K562 (cell line): ENCODE measurements around the gene MSANTD4. TPM values are rescaled to one million over a fixed set of nuclear protein-coding genes. Genes with fewer than 3 reads are reported as not detected.
"Not testable (repeated sequence)": the region's sequence is repeated elsewhere in the genome, so short reads cannot be mapped to it uniquely, and the experiment has no call there.

ENCODE experiments used
- ATAC-seq: fragments of 200-7000 bp; cut with Tn5 transposase; 3 replicates; pipeline ENCODE4 v1.9.1; 2020; ENCODE audit warnings: moderate library complexity
- BruUV-seq: library from RNA; stranded (reverse); fragments of 400-500 nt; replicated peaks from 2 replicates; lab custom pipeline; 2021; lab: Mats Ljungman, UMichigan
- CTCF ChIA-PET: fragments of 300-600 bp; formaldehyde crosslinking; extraction: SDS; loops from one replicate; lab custom pipeline; 2021; ENCODE audit warnings: low intra/inter-chr PET ratio; lab: Yijun Ruan, JAX
- POLR2A ChIA-PET: fragments of 300-600, 350-650 bp; sonication (Branson Sonifier 250); formaldehyde crosslinking; extraction: SDS; loops from one replicate; lab custom pipeline; 2021; ENCODE audit warnings: antibody characterized with exemption, inconsistent platforms; lab: Yijun Ruan, JAX
- DNase-seq, 4 experiments: peaks; one replicate each; pipeline versions ENCODE4 v3.0.0 to v3.0.0-alpha.2; 2011 to 2018; ENCODE audit warnings: low spot score in 3 of 4, mixed read lengths in 3 of 4; ENCODE audit errors: extremely low read depth in 1 of 4
- FAIRE-seq: peaks from 2 replicates; lab custom pipeline; 2011; peaks lifted over from hg19 to GRCh38; lab: Jason Lieb, UNC
- H2AFZ ChIP-seq: 2 replicates; pipeline ENCODE4 v1.6.0; 2011; ENCODE audit warnings: low read depth, low read length, control low read depth, inconsistent platforms
- H3K27ac ChIP-seq: fragments of 200-600 bp; 3 replicates; pipeline ENCODE4 v1.8.0; 2011; ENCODE audit warnings: low read depth, mild to moderate bottlenecking, control low read depth, inconsistent platforms, low read length, moderate library complexity, mixed read lengths; ENCODE audit errors: extremely low read depth
- H3K27me3 ChIP-seq, 2 experiments: fragments of 300-600 bp in 1 of 2; 2 replicates in 1 of 2; 3 replicates in 1 of 2; pipeline versions ENCODE4 v1.6.0 to v1.8.0; 2011; ENCODE audit warnings: inconsistent platforms in 2 of 2, low read length in 2 of 2, mild to moderate bottlenecking in 1 of 2, mixed read lengths in 1 of 2, moderate library complexity in 1 of 2; ENCODE audit not compliant: control insufficient read depth in 2 of 2, insufficient read depth in 2 of 2
- H3K36me3 ChIP-seq: fragments of 300-600 bp; 3 replicates; pipeline ENCODE4 v1.8.0; 2011; ENCODE audit warnings: mild to moderate bottlenecking, low read length, inconsistent platforms; ENCODE audit not compliant: control insufficient read depth, insufficient read depth
- H3K4me1 ChIP-seq, 2 experiments: fragments of 200-600 bp in 1 of 2; replicated peaks in 1 of 2; 2 replicates in 1 of 2; 3 replicates in 1 of 2; pipeline versions ENCODE4 v1.5.1 to v1.8.0; 2011; ENCODE audit warnings: inconsistent platforms in 2 of 2, low read length in 2 of 2, mild to moderate bottlenecking in 1 of 2, mixed read lengths in 1 of 2, moderate library complexity in 1 of 2; ENCODE audit not compliant: control insufficient read depth in 2 of 2, insufficient read depth in 2 of 2
- H3K4me2 ChIP-seq: 2 replicates; pipeline ENCODE4 v1.6.1; 2011; ENCODE audit warnings: low read length, control low read depth, inconsistent platforms, mixed read lengths; ENCODE audit not compliant: insufficient read depth
- H3K4me3 ChIP-seq: fragments of 200-600 bp; sonication (generic), shearing (Covaris generic); 2 replicates; pipeline ENCODE4 v1.5.1; 2016; ENCODE audit warnings: control low read depth, inconsistent platforms
- H3K79me2 ChIP-seq: fragments of 200-600 bp; 3 replicates; pipeline ENCODE4 v1.8.0; 2011; ENCODE audit warnings: low read length, inconsistent platforms; ENCODE audit not compliant: control insufficient read depth, insufficient read depth
- H3K9ac ChIP-seq, 2 experiments: 2 replicates each; pipeline versions ENCODE4 v1.6.0 to v1.6.1; 2011; ENCODE audit warnings: low read depth in 2 of 2, low read length in 2 of 2, control low read depth in 1 of 2, inconsistent platforms in 1 of 2, mild to moderate bottlenecking in 1 of 2, mixed read lengths in 1 of 2; ENCODE audit not compliant: insufficient read depth in 1 of 2
- H3K9me1 ChIP-seq: one replicate; pipeline ENCODE4 v1.6.0; 2011; ENCODE audit warnings: inconsistent platforms, mild to moderate bottlenecking, low read length, moderate library complexity; ENCODE audit not compliant: control insufficient read depth, insufficient read depth
- H3K9me3 ChIP-seq: replicated peaks from 2 replicates; pipeline ENCODE4 v1.5.1; 2011; ENCODE audit warnings: low read depth, low read length, inconsistent platforms; ENCODE audit not compliant: control insufficient read depth, insufficient read depth
- H4K20me1 ChIP-seq: replicated peaks from 2 replicates; pipeline ENCODE4 v1.6.1; 2011; ENCODE audit warnings: low read length, inconsistent platforms, mixed read lengths; ENCODE audit not compliant: control insufficient read depth, insufficient read depth
- BCOR ChIP-seq: fragments of 450-650 bp; IDR thresholded peaks from 2 replicates; pipeline ENCODE4 v1.6.1; 2016
- E2F3 ChIP-seq: fragments of 250-450 bp; sonication (Bioruptor Pico); IDR thresholded peaks from 2 replicates; pipeline ENCODE4 v1.4.0; 2020; ENCODE audit warnings: mild to moderate bottlenecking
- RNF2 ChIP-seq: sonication (generic); IDR thresholded peaks from 2 replicates; pipeline ENCODE4 v1.6.1; 2016
- SP1 ChIP-seq: sonication (generic); formaldehyde crosslinking; IDR thresholded peaks from 2 replicates; pipeline ENCODE4 v1.8.1; 2022; ENCODE audit warnings: mild to moderate bottlenecking, missing genetic modification reagents
- WGBS: fragments of 100-300 bp; shearing (Covaris generic); methylation state at CpG from one replicate; pipeline ENCODE4 v1.1.6; 2016; ENCODE audit warnings: low coverage, mixed read lengths; ENCODE audit not compliant: insufficient coverage; ENCODE audit errors: missing lambda C conversion rate; 5-methylcytosine and 5-hydroxymethylcytosine counted together
- in situ Hi-C: fragments of 300-500 bp; cut with MboI; formaldehyde crosslinking; loops from 4 replicates; pipeline ENCODE4 v1.15.0; 2018; ENCODE audit warnings: inconsistent platforms, mixed read lengths
- intact Hi-C: fragments of 100-400 bp; cut with micrococcal nuclease; formaldehyde crosslinking; loops from 2 replicates; pipeline ENCODE4 v1.14.2; 2022
- polyA plus RNA-seq, 8 experiments: library from polyadenylated mRNA; depleted of rRNA in 4 of 8; stranded (reverse) in 5 of 8; unstranded in 3 of 8; fragments of >200 nt; fragmentation: Nextera tagmentation in 2 of 8; fragmentation: Illumina TruSeq in 1 of 8; extraction: Ambion mirVana in 2 of 8; extraction: Trizol in 1 of 8; gene quantifications; 2 replicates each; pipeline versions ENCODE4 v1.2.1 to v1.2.3, GENCODE V29; 2011 to 2014; ENCODE audit warnings: inconsistent platforms in 1 of 8, missing spikeins in 1 of 8
- total RNA-seq, 7 experiments: library from RNA; depleted of rRNA in 6 of 7; stranded (reverse); fragments of >200 nt in 6 of 7; fragmentation: Illumina TruSeq in 2 of 7; extraction: Trizol in 2 of 7; gene quantifications; 2 replicates each; pipeline versions ENCODE4 v1.2.1 to v1.2.3, GENCODE V29; 2011 to 2021; ENCODE audit warnings: low replicate concordance in 1 of 7
- TF ChIP-seq, protein P1 (sequence below): fragments of 450-650 bp; IDR thresholded peaks from 2 replicates; pipeline ENCODE4 v1.6.1; 2016; ENCODE audit warnings: missing biosample characterization, missing genetic modification characterization
- TF ChIP-seq, protein P2 (sequence below), 3 experiments: IDR thresholded peaks in 2 of 3; conservative IDR thresholded peaks in 1 of 3; 2 replicates each; pipeline ENCODE4 v1.5.1; 2011 to 2012; ENCODE audit warnings: low read length in 3 of 3, mild to moderate bottlenecking in 3 of 3, control low read depth in 2 of 3, improper control_type of control experiment in 1 of 3, inconsistent platforms in 1 of 3, low read depth in 1 of 3, mixed read lengths in 1 of 3, moderate library complexity in 1 of 3; ENCODE audit not compliant: insufficient read depth in 2 of 3
- TF ChIP-seq, protein P3 (sequence below): fragments of 250-450 bp; sonication (Bioruptor Pico); IDR thresholded peaks from 2 replicates; pipeline ENCODE4 v1.5.0; 2021

The MSANTD4 gene
- total and polyA plus RNA-seq, 9 of the 15 experiments (the other 6 are each of a cell fraction or from before 2014, with no cell fraction given), result 5.0 to 16.4 (median 10.2) TPM

DNA sequence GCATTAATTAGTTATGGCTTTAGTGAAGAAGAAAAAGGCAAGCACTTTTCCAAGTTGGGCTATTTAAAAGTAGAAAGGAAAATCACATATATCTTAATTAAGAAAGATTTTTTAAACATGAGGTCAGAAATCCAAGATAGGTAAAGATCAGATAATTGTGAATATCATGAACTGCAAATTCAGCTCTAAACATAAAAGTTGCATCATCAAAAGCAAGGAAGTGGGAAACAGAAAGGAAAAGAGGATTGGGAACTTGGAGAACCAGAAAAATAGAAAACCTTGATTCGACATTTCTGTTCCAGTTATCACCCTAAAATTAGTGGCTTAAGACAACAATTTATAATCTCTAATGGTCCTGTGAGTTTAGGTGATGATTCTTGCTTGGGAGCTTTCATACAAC is 37.6 kb upstream of the MSANTD4 start (continued):
- TF ChIP-seq, protein P1, sequence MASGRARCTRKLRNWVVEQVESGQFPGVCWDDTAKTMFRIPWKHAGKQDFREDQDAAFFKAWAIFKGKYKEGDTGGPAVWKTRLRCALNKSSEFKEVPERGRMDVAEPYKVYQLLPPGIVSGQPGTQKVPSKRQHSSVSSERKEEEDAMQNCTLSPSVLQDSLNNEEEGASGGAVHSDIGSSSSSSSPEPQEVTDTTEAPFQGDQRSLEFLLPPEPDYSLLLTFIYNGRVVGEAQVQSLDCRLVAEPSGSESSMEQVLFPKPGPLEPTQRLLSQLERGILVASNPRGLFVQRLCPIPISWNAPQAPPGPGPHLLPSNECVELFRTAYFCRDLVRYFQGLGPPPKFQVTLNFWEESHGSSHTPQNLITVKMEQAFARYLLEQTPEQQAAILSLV (tag), result no peak
- no peak for TF ChIP-seq RNF2

DNA sequence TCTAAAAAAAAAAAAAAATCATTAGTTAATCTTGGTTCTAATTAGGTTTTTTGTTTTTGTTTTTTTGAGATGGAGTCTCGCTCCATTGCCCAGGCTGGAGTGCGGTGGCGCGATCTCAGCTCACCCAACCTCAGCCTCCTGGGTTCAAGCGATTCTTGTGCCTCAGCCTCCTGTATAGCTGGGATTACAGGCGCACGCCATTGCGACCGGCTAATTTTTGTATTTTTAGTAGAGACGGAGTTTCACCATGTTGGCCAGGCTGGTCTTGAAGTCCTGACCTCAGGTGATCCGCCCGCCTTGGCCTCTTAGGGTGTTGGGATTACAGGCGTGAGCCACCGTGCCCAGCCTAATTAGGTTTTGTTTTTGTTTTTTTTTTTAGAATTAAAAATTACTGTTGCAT is 36.3 kb upstream of the MSANTD4 start:
- CTCF ChIA-PET, H3K9me3 ChIP-seq, H2AFZ ChIP-seq, FAIRE-seq, H4K20me1 ChIP-seq, H3K9me1 ChIP-seq, H3K36me3 ChIP-seq, H3K4me2 ChIP-seq, ATAC-seq, H3K27ac ChIP-seq, H3K4me3 ChIP-seq, intact Hi-C loops, DNase-seq, H3K9ac ChIP-seq, H3K79me2 ChIP-seq, H3K27me3 ChIP-seq, POLR2A ChIA-PET, BruUV-seq, H3K4me1 ChIP-seq, in situ Hi-C loops: not testable (repeated sequence)
- 83% methylated on average over 14 of the region's 14 CpGs for WGBS

DNA sequence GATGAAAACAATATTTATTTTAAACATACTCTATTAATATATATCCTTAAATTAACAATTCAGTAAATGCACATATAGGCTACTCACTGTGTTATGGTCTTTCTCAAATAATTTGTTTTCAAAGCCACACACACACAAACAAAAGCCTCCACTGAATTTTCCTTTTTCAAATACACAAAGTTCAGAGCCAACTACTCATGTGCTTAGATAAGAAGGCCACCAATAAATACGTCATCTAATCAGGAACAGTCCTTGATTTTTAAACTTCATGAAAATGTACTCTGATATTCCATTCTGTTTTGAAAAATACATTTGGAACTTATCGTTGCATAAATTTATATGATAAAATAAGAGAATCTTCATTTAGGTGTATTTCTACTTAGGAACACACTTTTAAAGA is 29.1 kb upstream of the MSANTD4 start:
- Histone ChIP-seq H2AFZ (no peak overlapping the region), H3K4me1 (no peaks in the 10 kb centered on the region), H4K20me1 (no peaks in the 10 kb centered on the region), H3K9me3 (no peaks in the 10 kb centered on the region), H3K27ac (no peak overlapping the region), H3K36me3 (no peaks in the 10 kb centered on the region), H3K27me3 (no peaks in the 10 kb centered on the region), H3K9ac (no peak overlapping the region), H3K4me2 (no peak overlapping the region), H3K4me3 (no peak overlapping the region), H3K79me2 (no peaks in the 10 kb centered on the region), H3K9me1 (no peaks in the 10 kb centered on the region)
- intact Hi-C loops, result no loop called here
- no TSS peak for BruUV-seq
- no peak for FAIRE-seq
- in situ Hi-C loops, result no loop called here
- no peak for DNase-seq
- ChIA-PET POLR2A (no interaction called here), CTCF (no interaction called here)
- WGBS, result 0% methylated on average over 2 of the region's 2 CpGs
- no peak for ATAC-seq
- TF ChIP-seq, protein P2, sequence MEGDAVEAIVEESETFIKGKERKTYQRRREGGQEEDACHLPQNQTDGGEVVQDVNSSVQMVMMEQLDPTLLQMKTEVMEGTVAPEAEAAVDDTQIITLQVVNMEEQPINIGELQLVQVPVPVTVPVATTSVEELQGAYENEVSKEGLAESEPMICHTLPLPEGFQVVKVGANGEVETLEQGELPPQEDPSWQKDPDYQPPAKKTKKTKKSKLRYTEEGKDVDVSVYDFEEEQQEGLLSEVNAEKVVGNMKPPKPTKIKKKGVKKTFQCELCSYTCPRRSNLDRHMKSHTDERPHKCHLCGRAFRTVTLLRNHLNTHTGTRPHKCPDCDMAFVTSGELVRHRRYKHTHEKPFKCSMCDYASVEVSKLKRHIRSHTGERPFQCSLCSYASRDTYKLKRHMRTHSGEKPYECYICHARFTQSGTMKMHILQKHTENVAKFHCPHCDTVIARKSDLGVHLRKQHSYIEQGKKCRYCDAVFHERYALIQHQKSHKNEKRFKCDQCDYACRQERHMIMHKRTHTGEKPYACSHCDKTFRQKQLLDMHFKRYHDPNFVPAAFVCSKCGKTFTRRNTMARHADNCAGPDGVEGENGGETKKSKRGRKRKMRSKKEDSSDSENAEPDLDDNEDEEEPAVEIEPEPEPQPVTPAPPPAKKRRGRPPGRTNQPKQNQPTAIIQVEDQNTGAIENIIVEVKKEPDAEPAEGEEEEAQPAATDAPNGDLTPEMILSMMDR (IDR thresholded peaks at IDR 0.05 in 2 of 3, conservative IDR thresholded peaks at IDR 0.05 in 1 of 3; ENCODE audit: insufficient read depth in 2 of 3, low read depth in 1 of 3, low read length in 3 of 3), result no peak
- TF ChIP-seq SP1, result no peak
- no peak for TF ChIP-seq BCOR
- TF ChIP-seq E2F3 (CRISPR knock-in tag), result no peak
- TF ChIP-seq, protein P3, sequence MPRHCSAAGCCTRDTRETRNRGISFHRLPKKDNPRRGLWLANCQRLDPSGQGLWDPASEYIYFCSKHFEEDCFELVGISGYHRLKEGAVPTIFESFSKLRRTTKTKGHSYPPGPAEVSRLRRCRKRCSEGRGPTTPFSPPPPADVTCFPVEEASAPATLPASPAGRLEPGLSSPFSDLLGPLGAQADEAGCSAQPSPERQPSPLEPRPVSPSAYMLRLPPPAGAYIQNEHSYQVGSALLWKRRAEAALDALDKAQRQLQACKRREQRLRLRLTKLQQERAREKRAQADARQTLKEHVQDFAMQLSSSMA (CRISPR knock-in tag), result no peak
